HG03097 (cell line): ENCODE results near the gene DYRK3.

Experiments
- ATAC-seq: cut with Tn5 transposase; IDR thresholded peaks from one replicate; pipeline ENCODE4 v1.9.1; 2021; ENCODE audit not compliant: unreplicated experiment, low FRiP score

The DYRK3 gene

GRCh38 chr1:206658264-206658980 is 23.1 kb downstream of the DYRK3 start:
- no peak for ATAC-seq

GRCh38 chr1:206658981-206659273 is 23.6 kb downstream of the DYRK3 start:
- no peak for ATAC-seq

GRCh38 chr1:206660136-206660535 is 24.8 kb downstream of the DYRK3 start:
- no peak for ATAC-seq

GRCh38 chr1:206661161-206661820 is 26.0 kb downstream of the DYRK3 start:
- ATAC-seq, result no peak

- no peak for ATAC-seq
Observed at GRCh38 chr1:206662396-206663092, 27.2 kb downstream of the DYRK3 start.

GRCh38 chr1:206663362-206663761 is 28.0 kb downstream of the DYRK3 start:
- ATAC-seq, result no peak

- ATAC-seq, result no peak
Observed at GRCh38 chr1:206663832-206664652, 28.7 kb downstream of the DYRK3 start.

GRCh38 chr1:206664740-206665139 is 29.4 kb downstream of the DYRK3 start:
- ATAC-seq, result no peak

GRCh38 chr1:206666031-206666561 is 30.8 kb downstream of the DYRK3 start:
- no peak for ATAC-seq

- no peak for ATAC-seq
Observed at GRCh38 chr1:206666954-206667665, 31.8 kb downstream of the DYRK3 start.

GRCh38 chr1:206668351-206668750 is 33.0 kb downstream of the DYRK3 start:
- ATAC-seq, result no peak

- no peak for ATAC-seq
Observed at GRCh38 chr1:206668874-206669410, 33.6 kb downstream of the DYRK3 start.

GRCh38 chr1:206672011-206672688 is 36.8 kb downstream of the DYRK3 start:
- no peak for ATAC-seq

- no peak for ATAC-seq
Observed at GRCh38 chr1:206672844-206673758, 37.8 kb downstream of the DYRK3 start.

- no peak for ATAC-seq
Observed at GRCh38 chr1:206674236-206674635, 38.9 kb downstream of the DYRK3 start.

- ATAC-seq, result no peak
Observed at GRCh38 chr1:206674745-206675175, 39.4 kb downstream of the DYRK3 start.

- no peak for ATAC-seq
Observed at GRCh38 chr1:206676499-206676898, 41.2 kb downstream of the DYRK3 start.

GRCh38 chr1:206678490-206678889 is 43.2 kb downstream of the DYRK3 start:
- ATAC-seq, result no peak
